ENCODE data around the gene SRSF4. TPM values are rescaled to one million over a fixed set of nuclear protein-coding genes. Genes with fewer than 3 reads are reported as not detected.

The SRSF4 gene
- total and polyA plus RNA-seq, 2 of the 8 experiments (the other 6 are each of a cell fraction or from before 2014, with no cell fraction given), result 34.9 to 86.5 TPM

- TF ChIP-seq CHD7 (IDR thresholded peaks at IDR 0.05; ENCODE audit: insufficient replicate concordance, low read length) (no peak), HDAC6 (IDR thresholded peaks at IDR 0.05; ENCODE audit: low read depth, low read length) (no peak), POLR2A (IDR thresholded peaks at IDR 0.05; ENCODE audit: control extremely low read depth in 1 of 2, low read depth in 2 of 2, low read length in 2 of 2) (no peak), TEAD4 (IDR thresholded peaks at IDR 0.05; ENCODE audit: low read depth, low read length) (no peak), ZNF274 (IDR thresholded peaks at IDR 0.05; ENCODE audit: borderline replicate concordance, extremely low read depth, low read length) (no peak), CTCF (IDR thresholded peaks at IDR 0.05; ENCODE audit: control extremely low read depth in 1 of 3, insufficient read depth in 1 of 3, low read depth in 1 of 3, low read length in 3 of 3) (no peak), SIRT6 (IDR thresholded peaks at IDR 0.05; ENCODE audit: low read length) (no peak), CHD2 (IDR thresholded peaks at IDR 0.05; ENCODE audit: low read length) (no peak), MAFK (IDR thresholded peaks at IDR 0.05; ENCODE audit: low read depth, low read length) (no peak), TCF12 (IDR thresholded peaks at IDR 0.05; ENCODE audit: low read depth, low read length) (no peak), YY1 (IDR thresholded peaks at IDR 0.05; ENCODE audit: low read depth, low read length) (no peak)
These were observed 81.2 kb downstream of the SRSF4 start (continued) for GRCh38 chr1:29100487-29100886.

Data from H1 (cell line).